AG09309 (cell line): ENCODE measurements around the gene CHRNG.

Experiments used
- DNase-seq: peaks from one replicate; pipeline ENCODE4 v3.0.0-alpha.2; 2010; ENCODE audit warnings: low read depth
- H3K4me3 ChIP-seq: 2 replicates; pipeline ENCODE4 v1.5.1; 2011; ENCODE audit warnings: mild to moderate bottlenecking, low read depth, low read length, moderate library complexity; ENCODE audit not compliant: control insufficient read depth
- TF ChIP-seq, protein P1 (sequence below): IDR thresholded peaks from 2 replicates; pipeline ENCODE4 v1.5.1; 2011; ENCODE audit warnings: mild to moderate bottlenecking, low read depth, low read length, inconsistent platforms; ENCODE audit not compliant: insufficient read depth, control insufficient read depth; ENCODE audit errors: missing control alignments

CHRNG gene

DNA sequence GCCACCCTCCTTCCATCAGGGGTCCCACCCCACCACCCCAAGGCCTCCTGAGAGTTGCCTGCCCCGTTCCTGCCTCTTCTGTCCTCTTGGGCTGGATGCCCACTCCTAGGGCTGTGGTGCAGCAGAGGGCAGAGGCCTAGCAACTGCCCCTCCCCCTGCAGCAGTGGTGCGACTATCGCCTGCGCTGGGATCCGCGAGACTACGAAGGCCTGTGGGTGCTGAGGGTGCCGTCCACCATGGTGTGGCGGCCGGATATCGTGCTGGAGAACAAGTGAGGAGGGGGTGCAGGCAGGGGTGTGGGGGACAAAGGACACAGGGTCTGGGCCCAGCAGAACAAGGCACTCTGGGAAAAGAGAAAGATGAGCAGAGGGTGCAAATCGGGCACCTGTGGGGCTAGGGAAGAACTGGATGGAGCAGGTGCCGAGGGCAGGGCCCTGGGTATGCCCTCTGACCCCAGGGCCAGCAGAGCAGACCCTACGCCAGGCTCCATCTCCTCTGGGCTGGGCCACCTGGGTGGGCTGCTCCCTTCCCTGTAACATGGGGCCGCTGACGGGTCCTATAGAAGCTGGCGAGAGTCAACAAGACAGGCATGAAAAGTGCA lies 1.0 kb downstream of the CHRNG start:
- TF ChIP-seq, protein P1, sequence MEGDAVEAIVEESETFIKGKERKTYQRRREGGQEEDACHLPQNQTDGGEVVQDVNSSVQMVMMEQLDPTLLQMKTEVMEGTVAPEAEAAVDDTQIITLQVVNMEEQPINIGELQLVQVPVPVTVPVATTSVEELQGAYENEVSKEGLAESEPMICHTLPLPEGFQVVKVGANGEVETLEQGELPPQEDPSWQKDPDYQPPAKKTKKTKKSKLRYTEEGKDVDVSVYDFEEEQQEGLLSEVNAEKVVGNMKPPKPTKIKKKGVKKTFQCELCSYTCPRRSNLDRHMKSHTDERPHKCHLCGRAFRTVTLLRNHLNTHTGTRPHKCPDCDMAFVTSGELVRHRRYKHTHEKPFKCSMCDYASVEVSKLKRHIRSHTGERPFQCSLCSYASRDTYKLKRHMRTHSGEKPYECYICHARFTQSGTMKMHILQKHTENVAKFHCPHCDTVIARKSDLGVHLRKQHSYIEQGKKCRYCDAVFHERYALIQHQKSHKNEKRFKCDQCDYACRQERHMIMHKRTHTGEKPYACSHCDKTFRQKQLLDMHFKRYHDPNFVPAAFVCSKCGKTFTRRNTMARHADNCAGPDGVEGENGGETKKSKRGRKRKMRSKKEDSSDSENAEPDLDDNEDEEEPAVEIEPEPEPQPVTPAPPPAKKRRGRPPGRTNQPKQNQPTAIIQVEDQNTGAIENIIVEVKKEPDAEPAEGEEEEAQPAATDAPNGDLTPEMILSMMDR, result no peak
- H3K4me3 ChIP-seq, result no peak overlapping the region
- no peak for DNase-seq

DNA sequence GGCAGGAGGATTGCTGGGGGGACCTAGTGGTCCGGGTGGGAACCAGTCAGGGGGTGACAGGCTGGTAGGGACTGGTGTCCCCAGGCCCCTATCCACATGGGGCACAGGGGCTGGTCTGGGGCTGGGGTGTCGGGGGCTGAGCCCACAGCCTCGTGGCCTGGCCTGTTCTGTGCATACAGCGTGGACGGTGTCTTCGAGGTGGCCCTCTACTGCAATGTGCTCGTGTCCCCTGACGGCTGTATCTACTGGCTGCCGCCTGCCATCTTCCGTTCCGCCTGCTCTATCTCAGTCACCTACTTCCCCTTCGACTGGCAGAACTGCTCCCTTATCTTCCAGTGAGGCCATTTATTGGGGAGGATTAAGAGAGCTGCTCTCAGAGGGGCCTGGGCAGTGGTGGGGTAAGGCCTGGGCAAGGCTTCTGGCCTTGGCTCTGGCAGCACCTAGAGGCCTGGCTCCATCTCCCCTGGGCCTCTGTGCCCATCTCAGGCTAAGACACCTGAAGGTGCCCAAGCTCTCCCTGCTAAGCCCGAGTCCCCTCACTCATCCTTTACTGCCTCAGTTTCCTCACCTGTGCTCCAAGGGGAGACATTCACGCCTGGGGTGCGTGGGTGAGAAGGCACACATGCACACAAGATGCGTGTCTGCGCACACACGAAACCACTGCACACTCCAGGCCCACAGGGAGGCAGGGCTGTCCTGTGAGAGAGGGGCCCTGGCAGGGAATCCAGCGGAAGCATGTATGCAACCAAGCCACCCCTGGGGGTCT lies 1.9 kb downstream of the CHRNG start:
- TF ChIP-seq, protein P1, result no peak
- H3K4me3 ChIP-seq, result no peak overlapping the region
- DNase-seq, result no peak

DNA sequence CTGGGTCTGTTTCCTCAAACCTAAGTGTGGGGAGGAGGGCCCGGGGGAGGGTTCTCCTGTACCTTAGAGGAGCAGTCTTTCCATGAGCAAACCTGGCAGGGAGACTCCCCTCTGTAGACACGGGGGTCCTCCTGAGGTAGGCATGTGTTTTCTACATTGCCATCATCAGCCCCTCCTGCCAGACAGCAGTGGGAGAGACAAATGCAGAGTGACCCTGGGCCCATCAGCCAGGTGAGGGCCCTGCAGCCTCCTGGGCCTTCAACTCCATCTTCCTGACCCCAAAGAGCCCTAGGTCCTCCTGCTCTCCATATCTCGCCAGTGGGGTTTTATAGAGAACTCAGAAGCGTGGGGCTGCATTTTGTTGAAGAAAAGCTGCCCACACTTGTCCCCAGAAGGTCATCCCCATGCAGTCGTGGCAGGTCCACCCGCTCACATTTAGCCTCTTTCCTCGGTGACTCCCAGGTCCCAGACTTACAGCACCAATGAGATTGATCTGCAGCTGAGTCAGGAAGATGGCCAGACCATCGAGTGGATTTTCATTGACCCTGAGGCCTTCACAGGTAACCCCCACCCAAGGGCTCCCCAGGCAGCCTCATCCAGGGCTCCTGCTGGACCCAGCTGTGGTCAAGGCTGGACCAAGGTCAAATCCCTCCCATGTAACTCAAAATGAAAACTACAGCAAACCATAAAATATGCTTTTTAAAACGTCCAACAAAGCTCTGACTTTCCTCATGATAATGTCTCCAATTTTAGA lies 2.6 kb downstream of the CHRNG start:
- TF ChIP-seq, protein P1, result no peak
- no peak overlapping the region for H3K4me3 ChIP-seq
- no peak for DNase-seq

DNA sequence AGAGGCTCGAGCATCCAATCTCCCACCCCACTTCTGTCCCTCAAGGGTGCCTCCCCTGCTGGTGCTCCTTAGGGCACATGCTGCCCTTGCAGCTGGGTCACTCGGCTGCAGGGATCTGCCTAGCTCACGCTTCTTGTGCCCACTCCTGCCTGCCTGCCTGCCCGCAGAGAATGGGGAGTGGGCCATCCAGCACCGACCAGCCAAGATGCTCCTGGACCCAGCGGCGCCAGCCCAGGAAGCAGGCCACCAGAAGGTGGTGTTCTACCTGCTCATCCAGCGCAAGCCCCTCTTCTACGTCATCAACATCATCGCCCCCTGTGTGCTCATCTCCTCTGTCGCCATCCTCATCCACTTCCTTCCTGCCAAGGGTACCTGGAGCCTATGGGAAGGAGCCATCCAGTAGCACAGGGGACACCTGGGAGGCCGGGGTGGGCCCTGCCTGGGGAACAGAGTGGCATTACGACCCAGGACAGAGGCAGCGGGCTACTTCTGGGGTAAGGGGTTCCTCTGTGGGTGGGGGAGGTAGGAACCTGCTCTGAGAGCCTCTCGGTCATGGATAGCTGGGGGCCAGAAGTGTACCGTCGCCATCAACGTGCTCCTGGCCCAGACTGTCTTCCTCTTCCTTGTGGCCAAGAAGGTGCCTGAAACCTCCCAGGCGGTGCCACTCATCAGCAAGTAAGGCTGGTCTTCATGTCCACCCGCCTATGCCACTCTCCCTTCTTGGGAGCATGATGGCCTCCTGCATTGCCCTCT lies 3.4 kb downstream of the CHRNG start:
- no peak overlapping the region for H3K4me3 ChIP-seq
- TF ChIP-seq, protein P1, result no peak
- no peak for DNase-seq

DNA sequence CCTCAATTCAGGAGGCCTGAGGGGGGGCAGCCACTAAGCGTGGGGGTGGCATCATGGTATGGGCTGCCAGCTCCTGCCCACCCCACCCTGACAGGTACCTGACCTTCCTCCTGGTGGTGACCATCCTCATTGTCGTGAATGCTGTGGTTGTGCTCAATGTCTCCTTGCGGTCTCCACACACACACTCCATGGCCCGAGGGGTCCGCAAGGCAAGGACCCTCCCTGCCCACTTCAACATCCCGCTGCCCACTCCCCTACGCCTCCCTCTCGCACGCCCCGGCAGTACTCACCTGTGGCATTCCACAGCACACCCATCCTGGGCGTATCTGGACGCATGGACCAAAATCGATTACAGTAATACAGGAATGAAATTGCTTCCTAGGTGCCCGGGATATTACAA lies 4.0 kb downstream of the CHRNG start:
- no peak for DNase-seq

More for the DNA sequence above, 4.0 kb downstream of the CHRNG start:
- no peak overlapping the region for H3K4me3 ChIP-seq
- TF ChIP-seq, protein P1, result no peak
